K562 (cell line): ENCODE measurements around the gene UBASH3A. TPM values are rescaled to one million over a fixed set of nuclear protein-coding genes. Genes with fewer than 3 reads are reported as not detected.

Experiments
- ATAC-seq: fragments of 200-7000 bp; cut with Tn5 transposase; 3 replicates; pipeline ENCODE4 v1.9.1; 2020; ENCODE audit warnings: moderate library complexity
- BruUV-seq: library from RNA; stranded (reverse); fragments of 400-500 nt; replicated peaks from 2 replicates; lab custom pipeline; 2021; lab: Mats Ljungman, UMichigan
- CTCF ChIA-PET: fragments of 300-600 bp; formaldehyde crosslinking; extraction: SDS; loops from one replicate; lab custom pipeline; 2021; ENCODE audit warnings: low intra/inter-chr PET ratio; lab: Yijun Ruan, JAX
- POLR2A ChIA-PET: fragments of 300-600, 350-650 bp; sonication (Branson Sonifier 250); formaldehyde crosslinking; extraction: SDS; loops from one replicate; lab custom pipeline; 2021; ENCODE audit warnings: antibody characterized with exemption, inconsistent platforms; lab: Yijun Ruan, JAX
- DNase-seq, 4 experiments: peaks; one replicate each; pipeline versions ENCODE4 v3.0.0 to v3.0.0-alpha.2; 2011 to 2018; ENCODE audit warnings: low spot score in 3 of 4, mixed read lengths in 3 of 4; ENCODE audit errors: extremely low read depth in 1 of 4
- FAIRE-seq: peaks from 2 replicates; lab custom pipeline; 2011; peaks lifted over from hg19 to GRCh38; lab: Jason Lieb, UNC
- H2AFZ ChIP-seq: 2 replicates; pipeline ENCODE4 v1.6.0; 2011; ENCODE audit warnings: low read depth, low read length, control low read depth, inconsistent platforms
- H3K27ac ChIP-seq: fragments of 200-600 bp; 3 replicates; pipeline ENCODE4 v1.8.0; 2011; ENCODE audit warnings: low read depth, mild to moderate bottlenecking, control low read depth, inconsistent platforms, low read length, moderate library complexity, mixed read lengths; ENCODE audit errors: extremely low read depth
- H3K27me3 ChIP-seq, 2 experiments: fragments of 300-600 bp in 1 of 2; 2 replicates in 1 of 2; 3 replicates in 1 of 2; pipeline versions ENCODE4 v1.6.0 to v1.8.0; 2011; ENCODE audit warnings: inconsistent platforms in 2 of 2, low read length in 2 of 2, mild to moderate bottlenecking in 1 of 2, mixed read lengths in 1 of 2, moderate library complexity in 1 of 2; ENCODE audit not compliant: control insufficient read depth in 2 of 2, insufficient read depth in 2 of 2
- H3K36me3 ChIP-seq: fragments of 300-600 bp; 3 replicates; pipeline ENCODE4 v1.8.0; 2011; ENCODE audit warnings: mild to moderate bottlenecking, low read length, inconsistent platforms; ENCODE audit not compliant: control insufficient read depth, insufficient read depth
- H3K4me1 ChIP-seq, 2 experiments: fragments of 200-600 bp in 1 of 2; replicated peaks in 1 of 2; 2 replicates in 1 of 2; 3 replicates in 1 of 2; pipeline versions ENCODE4 v1.5.1 to v1.8.0; 2011; ENCODE audit warnings: inconsistent platforms in 2 of 2, low read length in 2 of 2, mild to moderate bottlenecking in 1 of 2, mixed read lengths in 1 of 2, moderate library complexity in 1 of 2; ENCODE audit not compliant: control insufficient read depth in 2 of 2, insufficient read depth in 2 of 2
- H3K4me2 ChIP-seq: 2 replicates; pipeline ENCODE4 v1.6.1; 2011; ENCODE audit warnings: low read length, control low read depth, inconsistent platforms, mixed read lengths; ENCODE audit not compliant: insufficient read depth
- H3K4me3 ChIP-seq: fragments of 200-600 bp; sonication (generic), shearing (Covaris generic); 2 replicates; pipeline ENCODE4 v1.5.1; 2016; ENCODE audit warnings: control low read depth, inconsistent platforms
- H3K79me2 ChIP-seq: fragments of 200-600 bp; 3 replicates; pipeline ENCODE4 v1.8.0; 2011; ENCODE audit warnings: low read length, inconsistent platforms; ENCODE audit not compliant: control insufficient read depth, insufficient read depth
- H3K9ac ChIP-seq, 2 experiments: 2 replicates each; pipeline versions ENCODE4 v1.6.0 to v1.6.1; 2011; ENCODE audit warnings: low read depth in 2 of 2, low read length in 2 of 2, control low read depth in 1 of 2, inconsistent platforms in 1 of 2, mild to moderate bottlenecking in 1 of 2, mixed read lengths in 1 of 2; ENCODE audit not compliant: insufficient read depth in 1 of 2
- H3K9me1 ChIP-seq: one replicate; pipeline ENCODE4 v1.6.0; 2011; ENCODE audit warnings: inconsistent platforms, mild to moderate bottlenecking, low read length, moderate library complexity; ENCODE audit not compliant: control insufficient read depth, insufficient read depth
- H3K9me3 ChIP-seq: replicated peaks from 2 replicates; pipeline ENCODE4 v1.5.1; 2011; ENCODE audit warnings: low read depth, low read length, inconsistent platforms; ENCODE audit not compliant: control insufficient read depth, insufficient read depth
- H4K20me1 ChIP-seq: replicated peaks from 2 replicates; pipeline ENCODE4 v1.6.1; 2011; ENCODE audit warnings: low read length, inconsistent platforms, mixed read lengths; ENCODE audit not compliant: control insufficient read depth, insufficient read depth
- BCL6 ChIP-seq: fragments of 250-450 bp; sonication (Bioruptor Pico); IDR thresholded peaks from 2 replicates; pipeline ENCODE4 v1.4.0; 2020
- CREBBP ChIP-seq: IDR thresholded peaks from one replicate; pipeline ENCODE4 v1.6.1; 2012; ENCODE audit warnings: low read depth, mild to moderate bottlenecking, control low read depth, inconsistent platforms, low read length
- FIP1L1 ChIP-seq: fragments of 200-400 bp; formaldehyde crosslinking; IDR thresholded peaks from 2 replicates; pipeline ENCODE4 v1.6.1; 2018; ENCODE audit warnings: mild to moderate bottlenecking, low read depth, low read length; ENCODE audit not compliant: poor library complexity, severe bottlenecking
- HDAC2 ChIP-seq: fragments of 450-650 bp; IDR thresholded peaks from 2 replicates; pipeline ENCODE4 v1.6.1; 2016; ENCODE audit warnings: mild to moderate bottlenecking
- HMG20B ChIP-seq: fragments of 250-450 bp; sonication (Bioruptor Pico); IDR thresholded peaks from 2 replicates; pipeline ENCODE4 v1.5.0; 2021; ENCODE audit warnings: mild to moderate bottlenecking
- NFE2 ChIP-seq: IDR thresholded peaks from 2 replicates; pipeline ENCODE4 v1.6.1; 2014; ENCODE audit warnings: antibody characterized with exemption, low read depth
- PML ChIP-seq: IDR thresholded peaks from 2 replicates; pipeline ENCODE4 v1.6.1; 2012; ENCODE audit warnings: low read length, inconsistent platforms
- YY1 ChIP-seq, 3 experiments: IDR thresholded peaks; 2 replicates each; pipeline ENCODE4 v1.6.1; 2011; ENCODE audit warnings: low read length in 2 of 3, mild to moderate bottlenecking in 2 of 3, moderate library complexity in 2 of 3, borderline replicate concordance in 1 of 3, control low read depth in 1 of 3, low read depth in 1 of 3; ENCODE audit not compliant: insufficient read depth in 3 of 3, insufficient replicate concordance in 2 of 3, control insufficient read depth in 1 of 3, insufficient read length in 1 of 3; ENCODE audit errors: extremely low read depth in 1 of 3
- ZNF133 ChIP-seq: fragments of 250-450 bp; sonication (Bioruptor Pico); IDR thresholded peaks from 2 replicates; pipeline ENCODE4 v1.4.0; 2020; ENCODE audit warnings: mild to moderate bottlenecking
- ZNF23 ChIP-seq: fragments of 250-450 bp; sonication (Bioruptor Pico); IDR thresholded peaks from 2 replicates; pipeline ENCODE4 v1.4.0; 2020; ENCODE audit warnings: mild to moderate bottlenecking
- ZNF830 ChIP-seq: fragments of 250-450 bp; sonication (Bioruptor Pico); IDR thresholded peaks from 2 replicates; pipeline ENCODE4 v1.5.0; 2021; ENCODE audit warnings: mild to moderate bottlenecking
- in situ Hi-C: fragments of 300-500 bp; cut with MboI; formaldehyde crosslinking; loops from 4 replicates; pipeline ENCODE4 v1.15.0; 2018; ENCODE audit warnings: inconsistent platforms, mixed read lengths
- intact Hi-C: fragments of 100-400 bp; cut with micrococcal nuclease; formaldehyde crosslinking; loops from 2 replicates; pipeline ENCODE4 v1.14.2; 2022
- polyA plus RNA-seq, 8 experiments: library from polyadenylated mRNA; depleted of rRNA in 4 of 8; stranded (reverse) in 5 of 8; unstranded in 3 of 8; fragments of >200 nt; fragmentation: Nextera tagmentation in 2 of 8; fragmentation: Illumina TruSeq in 1 of 8; extraction: Ambion mirVana in 2 of 8; extraction: Trizol in 1 of 8; gene quantifications; 2 replicates each; pipeline versions ENCODE4 v1.2.1 to v1.2.3, GENCODE V29; 2011 to 2014; ENCODE audit warnings: inconsistent platforms in 1 of 8, missing spikeins in 1 of 8
- total RNA-seq, 7 experiments: library from RNA; depleted of rRNA in 6 of 7; stranded (reverse); fragments of >200 nt in 6 of 7; fragmentation: Illumina TruSeq in 2 of 7; extraction: Trizol in 2 of 7; gene quantifications; 2 replicates each; pipeline versions ENCODE4 v1.2.1 to v1.2.3, GENCODE V29; 2011 to 2021; ENCODE audit warnings: low replicate concordance in 1 of 7
- TF ChIP-seq, protein P1 (sequence below): fragments of 250-450 bp; sonication (Bioruptor Pico); IDR thresholded peaks from 2 replicates; pipeline ENCODE4 v1.5.0; 2021
- TF ChIP-seq, protein P2 (sequence below): fragments of 450-650 bp; formaldehyde crosslinking; IDR thresholded peaks from 2 replicates; pipeline ENCODE4 v1.4.0; 2020; ENCODE audit warnings: mild to moderate bottlenecking, moderate library complexity
- TF ChIP-seq, protein P3 (sequence below): IDR thresholded peaks from 2 replicates; pipeline ENCODE4 v1.6.1; 2014; ENCODE audit warnings: antibody characterized with exemption

Gene UBASH3A
- total and polyA plus RNA-seq, 9 of the 15 experiments (the other 6 are each of a cell fraction or from before 2014, with no cell fraction given), result 0.23 to 1.8 (median 1.1) TPM

DNA sequence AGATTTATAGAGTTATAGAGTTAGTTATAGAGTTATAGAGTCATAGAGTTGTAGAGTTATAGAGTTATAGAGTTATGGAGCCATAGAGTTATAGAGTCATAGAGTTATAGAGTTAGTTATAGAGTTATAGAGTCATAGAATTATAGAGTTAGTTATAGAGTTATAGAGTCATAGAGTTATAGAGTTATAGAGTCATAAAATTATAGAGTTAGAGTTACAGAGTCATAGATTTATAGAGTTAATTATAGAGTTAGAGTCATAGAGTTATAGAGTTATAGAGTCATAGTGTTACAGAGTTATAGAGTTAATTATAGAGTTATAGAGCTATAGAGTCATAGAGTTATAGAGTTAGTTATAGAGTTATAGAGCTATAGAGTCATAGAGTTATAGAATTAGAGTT, 32.1 kb downstream of the UBASH3A start:
- in situ Hi-C loops (no loop called here), intact Hi-C loops (no loop called here)
- BruUV-seq, result no TSS peak
- Histone ChIP-seq H3K79me2 (no peaks in the 10 kb centered on the region), H3K36me3 (no peaks in the 10 kb centered on the region), H4K20me1 (no peaks in the 10 kb centered on the region; the same call in 1 of the 2 replicates), H3K4me2 (no peak overlapping the region), H3K9ac (no peak overlapping the region), H3K9me3 (no peaks in the 10 kb centered on the region), H3K27ac (no peak overlapping the region), H3K4me1 (peaks cover 13 to 14% of the 10 kb centered on the region in 2 experiments; a peak in 4 of 5 replicates), H2AFZ (no peak overlapping the region), H3K27me3 (peaks cover 0 to 4% of the 10 kb centered on the region in 2 experiments; a peak in 2 of 5 replicates), H3K9me1 (no peaks in the 10 kb centered on the region), H3K4me3 (no peak overlapping the region)
- ATAC-seq (no peak), DNase-seq (no peak), FAIRE-seq (no peak)
- POLR2A ChIA-PET, result interaction anchor here (0.5 to 1.3 kb wide), 3 partner anchors 13 to 85 kb away, joined by 3 to 5 read pairs (median 3); no protein-coding TSS in a partner anchor
- TF ChIP-seq CREBBP, result peak; percentile 97
- TF ChIP-seq ZNF830 (CRISPR knock-in tag), result no peak
- CTCF ChIA-PET, result no interaction called here

DNA sequence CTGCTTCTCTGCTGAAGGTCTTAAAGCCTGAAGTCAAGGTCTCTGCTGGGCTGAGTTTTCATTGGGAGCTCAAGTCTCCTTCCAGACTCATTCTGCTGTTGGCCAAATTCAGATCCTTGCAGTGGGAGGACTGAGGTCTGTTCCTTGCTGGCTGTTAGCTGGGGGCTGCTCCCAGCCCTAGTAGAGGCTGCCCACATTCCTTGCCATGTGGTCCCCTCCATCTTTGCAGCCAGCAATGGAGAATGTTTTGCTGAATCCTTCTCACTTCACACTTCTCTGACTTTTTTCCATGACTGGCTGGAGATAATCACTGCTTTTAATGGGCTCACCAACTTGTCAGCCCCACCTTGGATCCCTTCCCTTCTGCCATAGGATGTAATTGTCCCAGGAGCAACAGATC, 33.2 kb downstream of the UBASH3A start:
- Histone ChIP-seq H3K4me2 (no peak overlapping the region), H3K9me1 (no peaks in the 10 kb centered on the region), H3K79me2 (no peaks in the 10 kb centered on the region), H4K20me1 (no peaks in the 10 kb centered on the region; the same call in 1 of the 2 replicates), H3K9me3 (no peaks in the 10 kb centered on the region), H3K36me3 (no peaks in the 10 kb centered on the region), H3K27ac (no peak overlapping the region), H3K4me3 (no peak overlapping the region), H3K27me3 (peaks cover 0 to 4% of the 10 kb centered on the region in 2 experiments; a peak in 2 of 5 replicates), H2AFZ (no peak overlapping the region), H3K4me1 (peaks cover 7 to 13% of the 10 kb centered on the region in 2 experiments; a peak in 3 of 5 replicates), H3K9ac (no peak overlapping the region)
- DNase-seq (no peak), ATAC-seq (no peak), FAIRE-seq (no peak)
- ChIA-PET CTCF (no interaction called here), POLR2A (interaction anchor here (1.1 to 1.3 kb wide), 2 partner anchors 15 to 62 kb away, joined by 3 read pairs; no protein-coding TSS in a partner anchor)
- intact Hi-C loops (no loop called here), in situ Hi-C loops (no loop called here)
- no TSS peak for BruUV-seq
- TF ChIP-seq FIP1L1 (no peak), ZNF23 (CRISPR knock-in tag) (no peak), ZNF133 (CRISPR knock-in tag) (no peak), HMG20B (CRISPR knock-in tag) (no peak), YY1 (IDR thresholded peaks at IDR 0.05; ENCODE audit: borderline replicate concordance in 1 of 3, control insufficient read depth in 1 of 3, extremely low read depth in 1 of 3, insufficient read depth in 3 of 3, insufficient read length in 1 of 3, insufficient replicate concordance in 2 of 3, low read depth in 1 of 3, low read length in 2 of 3) (no peak), NFE2 (no peak), BCL6 (CRISPR knock-in tag) (no peak), HDAC2 (no peak), PML (no peak)
- TF ChIP-seq, protein P1, sequence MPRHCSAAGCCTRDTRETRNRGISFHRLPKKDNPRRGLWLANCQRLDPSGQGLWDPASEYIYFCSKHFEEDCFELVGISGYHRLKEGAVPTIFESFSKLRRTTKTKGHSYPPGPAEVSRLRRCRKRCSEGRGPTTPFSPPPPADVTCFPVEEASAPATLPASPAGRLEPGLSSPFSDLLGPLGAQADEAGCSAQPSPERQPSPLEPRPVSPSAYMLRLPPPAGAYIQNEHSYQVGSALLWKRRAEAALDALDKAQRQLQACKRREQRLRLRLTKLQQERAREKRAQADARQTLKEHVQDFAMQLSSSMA (CRISPR knock-in tag), result no peak
- TF ChIP-seq, protein P2, sequence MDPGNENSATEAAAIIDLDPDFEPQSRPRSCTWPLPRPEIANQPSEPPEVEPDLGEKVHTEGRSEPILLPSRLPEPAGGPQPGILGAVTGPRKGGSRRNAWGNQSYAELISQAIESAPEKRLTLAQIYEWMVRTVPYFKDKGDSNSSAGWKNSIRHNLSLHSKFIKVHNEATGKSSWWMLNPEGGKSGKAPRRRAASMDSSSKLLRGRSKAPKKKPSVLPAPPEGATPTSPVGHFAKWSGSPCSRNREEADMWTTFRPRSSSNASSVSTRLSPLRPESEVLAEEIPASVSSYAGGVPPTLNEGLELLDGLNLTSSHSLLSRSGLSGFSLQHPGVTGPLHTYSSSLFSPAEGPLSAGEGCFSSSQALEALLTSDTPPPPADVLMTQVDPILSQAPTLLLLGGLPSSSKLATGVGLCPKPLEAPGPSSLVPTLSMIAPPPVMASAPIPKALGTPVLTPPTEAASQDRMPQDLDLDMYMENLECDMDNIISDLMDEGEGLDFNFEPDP (CRISPR knock-in tag), result no peak
- TF ChIP-seq, protein P3, sequence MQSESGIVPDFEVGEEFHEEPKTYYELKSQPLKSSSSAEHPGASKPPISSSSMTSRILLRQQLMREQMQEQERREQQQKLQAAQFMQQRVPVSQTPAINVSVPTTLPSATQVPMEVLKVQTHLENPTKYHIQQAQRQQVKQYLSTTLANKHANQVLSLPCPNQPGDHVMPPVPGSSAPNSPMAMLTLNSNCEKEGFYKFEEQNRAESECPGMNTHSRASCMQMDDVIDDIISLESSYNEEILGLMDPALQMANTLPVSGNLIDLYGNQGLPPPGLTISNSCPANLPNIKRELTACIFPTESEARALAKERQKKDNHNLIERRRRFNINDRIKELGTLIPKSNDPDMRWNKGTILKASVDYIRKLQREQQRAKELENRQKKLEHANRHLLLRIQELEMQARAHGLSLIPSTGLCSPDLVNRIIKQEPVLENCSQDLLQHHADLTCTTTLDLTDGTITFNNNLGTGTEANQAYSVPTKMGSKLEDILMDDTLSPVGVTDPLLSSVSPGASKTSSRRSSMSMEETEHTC, result no peak
